Gastrocnemius medialis (tissue), 4 donors: ENCODE measurements around the gene OR51V1.

Experiments
- CTCF ChIP-seq, 5 experiments: fragments of 450-650 bp in 3 of 5; fragments of 200-600 bp in 2 of 5; sonication (generic) in 2 of 5; IDR thresholded peaks in 4 of 5; conservative IDR thresholded peaks in 1 of 5; 1 replicate in 4 of 5; 2 replicates in 1 of 5; pipeline ENCODE4 v1.5.1; 2016 to 2019; ENCODE audit warnings: antibody characterized with exemption in 5 of 5, mild to moderate bottlenecking in 3 of 5, moderate library complexity in 3 of 5
- POLR2A ChIP-seq, 2 donors: fragments of 450-650 bp; IDR thresholded peaks; one replicate each; pipeline ENCODE4 v1.6.1; 2017; ENCODE audit warnings: antibody characterized with exemption in 2 of 2, mild to moderate bottlenecking in 2 of 2, moderate library complexity in 2 of 2

- TF ChIP-seq POLR2A (IDR thresholded peaks at IDR 0.05) (no peak), CTCF (IDR thresholded peaks at IDR 0.05 in 4 of 5, conservative IDR thresholded peaks at IDR 0.05 in 1 of 5) (no peak)
Measured at GRCh38 chr11:5241458-5241857, 41.0 kb upstream of the OR51V1 start.
